Large intestine (tissue), 12 donors: ENCODE data around the gene CCPG1. TPM values are rescaled to one million over a fixed set of nuclear protein-coding genes. Genes with fewer than 3 reads are reported as not detected.
"Not testable (repeated sequence)": the region's sequence is repeated elsewhere in the genome, so short reads cannot be mapped to it uniquely, and the experiment has no call there.

Experiments
- DNase-seq, 2 donors: peaks; one replicate each; pipeline versions ENCODE4 v3.0.0 to v3.0.0-alpha.2; 2013
- H3K27ac ChIP-seq: one replicate; pipeline ENCODE4 v1.5.1; 2013; ENCODE audit warnings: low read length
- H3K27me3 ChIP-seq: 2 replicates; pipeline ENCODE4 v1.6.1; 2013; ENCODE audit warnings: low read length; ENCODE audit not compliant: control insufficient read depth, insufficient read depth
- H3K36me3 ChIP-seq: 2 replicates; pipeline ENCODE4 v1.6.1; 2013; ENCODE audit warnings: low read length; ENCODE audit not compliant: control insufficient read depth, insufficient read depth
- H3K4me1 ChIP-seq: one replicate; pipeline ENCODE4 v1.6.1; 2013; ENCODE audit warnings: low read length; ENCODE audit not compliant: control insufficient read depth, insufficient read depth
- H3K4me3 ChIP-seq: one replicate; pipeline ENCODE4 v1.5.1; 2013; ENCODE audit warnings: low read length
- H3K9me3 ChIP-seq: one replicate; pipeline ENCODE4 v1.6.1; 2013; ENCODE audit warnings: mild to moderate bottlenecking, low read depth, low read length, moderate library complexity; ENCODE audit not compliant: control insufficient read depth
- WGBS: methylation state at CpG from one replicate; pipeline ENCODE4 v1.1.5; 2013; ENCODE audit warnings: low lambda C conversion rate; ENCODE audit not compliant: insufficient coverage; 5-methylcytosine and 5-hydroxymethylcytosine counted together
- long read RNA-seq, 11 donors: transcript quantifications; one replicate each; lab custom pipeline, GENCODE V29; 2026
- polyA plus RNA-seq: library from polyadenylated mRNA; unstranded; fragments of 120-200 nt; gene quantifications from one replicate; pipeline ENCODE4 v1.2.1, GENCODE V29; 2013

Gene CCPG1
- polyA plus RNA-seq = 38.9 TPM
- long read RNA-seq, donor 1, full-length matches to known transcripts = 10 of 10 reads
- long read RNA-seq, donor 1, partial matches to known transcripts = 0 of 10 reads
- long read RNA-seq, donor 1, other reads (novel, unspliced or antisense) = 0 of 10 reads
- long read RNA-seq, donor 2, full-length matches to known transcripts = 16 of 16 reads
- long read RNA-seq, donor 2, partial matches to known transcripts = 0 of 16 reads
- long read RNA-seq, donor 2, other reads (novel, unspliced or antisense) = 0 of 16 reads
- long read RNA-seq, donor 3 = 0 reads
- long read RNA-seq, donor 4, full-length matches to known transcripts = 2 of 2 reads
- long read RNA-seq, donor 4, partial matches to known transcripts = 0 of 2 reads
- long read RNA-seq, donor 4, other reads (novel, unspliced or antisense) = 0 of 2 reads
- long read RNA-seq, donor 5, full-length matches to known transcripts = 14 of 24 reads
- long read RNA-seq, donor 5, partial matches to known transcripts = 10 of 24 reads
- long read RNA-seq, donor 5, other reads (novel, unspliced or antisense) = 0 of 24 reads
- long read RNA-seq, donor 6, full-length matches to known transcripts = 20 of 20 reads
- long read RNA-seq, donor 6, partial matches to known transcripts = 0 of 20 reads
- long read RNA-seq, donor 6, other reads (novel, unspliced or antisense) = 0 of 20 reads
- long read RNA-seq, donor 7, full-length matches to known transcripts = 5 of 5 reads
- long read RNA-seq, donor 7, partial matches to known transcripts = 0 of 5 reads
- long read RNA-seq, donor 7, other reads (novel, unspliced or antisense) = 0 of 5 reads
- long read RNA-seq, donor 8, full-length matches to known transcripts = 18 of 18 reads
- long read RNA-seq, donor 8, partial matches to known transcripts = 0 of 18 reads
- long read RNA-seq, donor 8, other reads (novel, unspliced or antisense) = 0 of 18 reads
- long read RNA-seq, donor 9, full-length matches to known transcripts = 10 of 10 reads
- long read RNA-seq, donor 9, partial matches to known transcripts = 0 of 10 reads
- long read RNA-seq, donor 9, other reads (novel, unspliced or antisense) = 0 of 10 reads
- long read RNA-seq, donor 10, full-length matches to known transcripts = 13 of 13 reads
- long read RNA-seq, donor 10, partial matches to known transcripts = 0 of 13 reads
- long read RNA-seq, donor 10, other reads (novel, unspliced or antisense) = 0 of 13 reads
- long read RNA-seq, donor 11, full-length matches to known transcripts = 13 of 13 reads
- long read RNA-seq, donor 11, partial matches to known transcripts = 0 of 13 reads
- long read RNA-seq, donor 11, other reads (novel, unspliced or antisense) = 0 of 13 reads

- Histone ChIP-seq H3K4me3 (peak within 1 kb of the TSS; percentile 93), H3K27ac (peak within 1 kb of the TSS; percentile 97), H3K27me3 (no peaks in the 10 kb centered on the region), H3K36me3 (no peaks in the 10 kb centered on the region), H3K9me3 (no peaks in the 10 kb centered on the region), H3K4me1 (peaks cover 15% of the 10 kb centered on the region)
- 0% methylated on average over 1 of the region's 70 CpGs for whole genome bisulfite sequencing
- peak; percentile 92 to 96 for DNase-seq
Measured at GRCh38 chr15:55408012-55408928, at the start of gene CCPG1, which contains the start of gene PIERCE2. Gene CCPG1 (minus strand): TSS chr15:55408359. CDS start chr15:55389424, 18,935 bp downstream. Gene PIERCE2 (plus strand): TSS chr15:55408495. CDS start chr15:55408769, 274 bp downstream.

DNA sequence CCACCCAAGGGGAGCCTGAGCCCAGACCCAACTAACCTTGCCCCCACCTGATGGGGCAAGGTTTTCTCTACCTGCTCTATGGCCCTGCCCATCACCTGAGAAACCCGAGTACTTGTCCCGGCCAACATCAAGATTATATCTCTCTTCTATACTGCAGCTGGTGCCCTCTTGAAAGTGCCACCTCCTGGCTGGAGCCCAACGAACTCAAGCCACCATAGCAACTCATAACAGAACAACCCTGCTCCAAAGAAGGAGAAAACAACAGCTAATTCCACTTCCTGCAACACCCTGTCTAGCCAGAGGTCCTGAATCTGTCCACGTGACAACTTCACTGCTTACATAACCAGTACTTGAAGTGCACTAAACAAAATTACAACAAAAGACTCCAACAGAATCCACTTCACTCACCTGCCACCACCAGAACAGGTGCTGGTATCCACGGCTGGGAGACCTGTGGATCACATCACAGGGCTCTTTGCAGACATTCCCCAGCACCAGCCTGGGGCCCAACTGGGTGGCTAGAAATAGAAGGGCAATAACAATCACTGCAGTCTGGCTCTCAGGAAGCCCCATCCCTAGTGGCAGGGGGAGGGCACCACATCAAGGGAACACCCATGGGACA, 49.4 kb upstream of the CCPG1 start:
- H3K4me3 ChIP-seq = no peak overlapping the region
- no peaks in the 10 kb centered on the region for H3K27me3 ChIP-seq
- H3K27ac ChIP-seq = no peak overlapping the region
- peaks cover 7% of the 10 kb centered on the region for H3K9me3 ChIP-seq
- no peak for DNase-seq
- H3K4me1 ChIP-seq = no peaks in the 10 kb centered on the region
- WGBS = no CpG with 5 or more reads among the region's 5 CpGs
- no peaks in the 10 kb centered on the region for H3K36me3 ChIP-seq

GRCh38 chr15:55447030-55447394, 38.9 kb upstream of the CCPG1 start:
- H3K27me3 ChIP-seq, H3K27ac ChIP-seq, H3K4me1 ChIP-seq, H3K36me3 ChIP-seq, DNase-seq, H3K4me3 ChIP-seq: not testable (repeated sequence)
- no CpG with 5 or more reads among the region's 19 CpGs for WGBS
- H3K9me3 ChIP-seq = peaks cover 30% of the 10 kb centered on the region

- not testable (repeated sequence) for H3K27me3 ChIP-seq, H3K36me3 ChIP-seq, H3K4me3 ChIP-seq, H3K27ac ChIP-seq, H3K4me1 ChIP-seq, DNase-seq
- WGBS = no CpG with 5 or more reads among the region's 41 CpGs
- peaks cover 30% of the 10 kb centered on the region for H3K9me3 ChIP-seq
Measured at GRCh38 chr15:55446379-55447029, 38.3 kb upstream of the CCPG1 start.

- no CpG with 5 or more reads among the region's 27 CpGs for WGBS
Measured at GRCh38 chr15:55445936-55446335, 37.8 kb upstream of the CCPG1 start.

DNA sequence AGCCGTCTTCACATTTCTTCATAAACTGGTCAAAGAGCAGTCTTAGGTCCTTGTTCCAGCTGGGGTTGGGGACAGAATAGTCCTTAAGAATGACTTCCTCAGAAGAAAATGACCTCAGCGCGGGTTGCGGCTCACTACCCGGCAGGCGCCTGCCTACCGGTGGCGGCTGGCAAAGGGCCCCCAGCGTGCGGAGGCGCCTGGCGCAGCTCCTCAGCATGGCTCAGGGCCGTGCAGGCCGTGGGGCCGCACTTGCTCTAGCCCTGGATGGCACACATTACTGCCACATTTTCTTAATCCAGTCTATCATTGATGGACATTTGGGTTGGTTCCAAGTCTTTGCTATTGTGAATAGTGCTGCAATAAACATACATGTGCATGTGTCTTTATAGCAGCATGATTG, 35.0 kb upstream of the CCPG1 start:
- H3K9me3 ChIP-seq = peaks cover 30% of the 10 kb centered on the region
- H3K27me3 ChIP-seq, H3K27ac ChIP-seq, H3K36me3 ChIP-seq, H3K4me1 ChIP-seq, H3K4me3 ChIP-seq, DNase-seq: not testable (repeated sequence)
- WGBS = no CpG with 5 or more reads among the region's 15 CpGs

More at GRCh38 chr15:55445936-55446335, 37.8 kb upstream of the CCPG1 start:
- H3K4me3 ChIP-seq, H3K27ac ChIP-seq, DNase-seq, H3K36me3 ChIP-seq, H3K4me1 ChIP-seq, H3K27me3 ChIP-seq: not testable (repeated sequence)
- peaks cover 30% of the 10 kb centered on the region for H3K9me3 ChIP-seq

DNA sequence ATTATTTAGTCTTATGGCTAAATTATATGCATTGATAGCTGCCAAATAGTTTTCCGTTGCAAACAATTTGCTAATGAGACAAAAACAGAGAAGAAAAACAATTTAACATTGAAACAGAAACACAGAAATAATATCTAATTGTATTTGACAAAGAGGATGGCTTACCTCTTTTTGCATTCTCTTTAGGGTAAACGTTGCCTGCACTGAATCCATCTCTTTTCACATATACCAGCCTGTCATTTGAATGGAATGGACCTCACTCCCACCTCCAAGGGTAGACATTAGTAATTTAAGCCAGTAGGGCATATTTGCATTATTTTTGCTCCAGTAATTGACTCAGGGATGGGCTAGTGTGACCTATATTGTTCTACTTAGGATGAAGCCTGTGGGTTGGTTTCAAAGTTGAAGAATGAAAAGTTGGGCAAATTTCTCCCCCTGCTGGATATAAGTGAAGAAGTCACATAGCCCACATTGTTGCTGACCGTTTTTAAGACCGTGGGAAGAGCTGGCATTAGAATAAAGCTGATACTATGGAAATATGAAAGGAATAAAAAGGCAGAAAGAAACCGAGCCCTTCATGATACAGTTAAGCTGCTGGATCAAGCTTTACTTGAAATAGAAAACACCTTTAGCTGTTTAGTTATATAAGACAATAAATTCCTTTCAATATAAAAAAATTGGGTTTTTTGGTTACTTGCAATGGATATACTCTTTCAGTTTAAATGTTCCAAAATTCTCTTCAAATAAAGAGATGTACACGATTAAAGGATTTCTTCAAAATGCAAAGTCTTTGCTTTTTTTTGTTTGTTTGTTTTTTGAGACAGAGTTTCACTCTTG, 27.0 kb upstream of the CCPG1 start:
- DNase-seq = peak; percentile 9 to 38
- H3K36me3 ChIP-seq = no peaks in the 10 kb centered on the region
- no peaks in the 10 kb centered on the region for H3K4me1 ChIP-seq
- no peak overlapping the region for H3K27ac ChIP-seq
- WGBS = 45% methylated on average over 4 of the region's 6 CpGs
- no peaks in the 10 kb centered on the region for H3K27me3 ChIP-seq
- H3K4me3 ChIP-seq = no peak overlapping the region
- no peaks in the 10 kb centered on the region for H3K9me3 ChIP-seq

DNA sequence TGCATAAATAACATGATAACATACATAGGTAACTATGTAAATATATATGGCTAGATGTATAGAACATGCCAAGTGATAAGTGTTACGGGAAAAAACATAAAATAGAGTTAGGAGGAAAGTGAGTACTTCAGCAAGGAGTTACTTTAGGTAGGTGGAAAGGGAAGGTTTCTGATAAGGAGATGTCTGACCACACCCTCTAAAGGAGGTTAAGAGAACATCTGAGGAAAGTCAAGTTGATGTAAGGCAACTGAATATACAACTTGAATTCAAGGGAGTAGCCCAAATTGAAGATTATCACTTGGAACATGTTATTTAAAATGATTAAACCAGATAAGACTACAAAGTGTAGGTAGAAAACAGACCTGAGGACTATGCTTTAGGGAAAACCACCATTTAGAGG, 13.9 kb upstream of the CCPG1 start:
- DNase-seq = no peak
- Histone ChIP-seq H3K27me3 (no peaks in the 10 kb centered on the region), H3K4me1 (no peaks in the 10 kb centered on the region), H3K4me3 (no peak overlapping the region), H3K27ac (no peak overlapping the region), H3K9me3 (no peaks in the 10 kb centered on the region), H3K36me3 (no peaks in the 10 kb centered on the region)
- 0% methylated on average over 1 of the region's 1 CpG for WGBS
